NCI-H226 (cell line): Measurements from ENCODE around the gene USP25.

ENCODE experiments used
- DNase-seq: peaks from one replicate; pipeline ENCODE4 v3.0.0-alpha.2; 2015

Gene USP25, protein sequence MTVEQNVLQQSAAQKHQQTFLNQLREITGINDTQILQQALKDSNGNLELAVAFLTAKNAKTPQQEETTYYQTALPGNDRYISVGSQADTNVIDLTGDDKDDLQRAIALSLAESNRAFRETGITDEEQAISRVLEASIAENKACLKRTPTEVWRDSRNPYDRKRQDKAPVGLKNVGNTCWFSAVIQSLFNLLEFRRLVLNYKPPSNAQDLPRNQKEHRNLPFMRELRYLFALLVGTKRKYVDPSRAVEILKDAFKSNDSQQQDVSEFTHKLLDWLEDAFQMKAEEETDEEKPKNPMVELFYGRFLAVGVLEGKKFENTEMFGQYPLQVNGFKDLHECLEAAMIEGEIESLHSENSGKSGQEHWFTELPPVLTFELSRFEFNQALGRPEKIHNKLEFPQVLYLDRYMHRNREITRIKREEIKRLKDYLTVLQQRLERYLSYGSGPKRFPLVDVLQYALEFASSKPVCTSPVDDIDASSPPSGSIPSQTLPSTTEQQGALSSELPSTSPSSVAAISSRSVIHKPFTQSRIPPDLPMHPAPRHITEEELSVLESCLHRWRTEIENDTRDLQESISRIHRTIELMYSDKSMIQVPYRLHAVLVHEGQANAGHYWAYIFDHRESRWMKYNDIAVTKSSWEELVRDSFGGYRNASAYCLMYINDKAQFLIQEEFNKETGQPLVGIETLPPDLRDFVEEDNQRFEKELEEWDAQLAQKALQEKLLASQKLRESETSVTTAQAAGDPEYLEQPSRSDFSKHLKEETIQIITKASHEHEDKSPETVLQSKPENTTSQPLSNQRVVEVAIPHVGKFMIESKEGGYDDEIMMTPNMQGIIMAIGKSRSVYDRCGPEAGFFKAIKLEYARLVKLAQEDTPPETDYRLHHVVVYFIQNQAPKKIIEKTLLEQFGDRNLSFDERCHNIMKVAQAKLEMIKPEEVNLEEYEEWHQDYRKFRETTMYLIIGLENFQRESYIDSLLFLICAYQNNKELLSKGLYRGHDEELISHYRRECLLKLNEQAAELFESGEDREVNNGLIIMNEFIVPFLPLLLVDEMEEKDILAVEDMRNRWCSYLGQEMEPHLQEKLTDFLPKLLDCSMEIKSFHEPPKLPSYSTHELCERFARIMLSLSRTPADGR

DNA sequence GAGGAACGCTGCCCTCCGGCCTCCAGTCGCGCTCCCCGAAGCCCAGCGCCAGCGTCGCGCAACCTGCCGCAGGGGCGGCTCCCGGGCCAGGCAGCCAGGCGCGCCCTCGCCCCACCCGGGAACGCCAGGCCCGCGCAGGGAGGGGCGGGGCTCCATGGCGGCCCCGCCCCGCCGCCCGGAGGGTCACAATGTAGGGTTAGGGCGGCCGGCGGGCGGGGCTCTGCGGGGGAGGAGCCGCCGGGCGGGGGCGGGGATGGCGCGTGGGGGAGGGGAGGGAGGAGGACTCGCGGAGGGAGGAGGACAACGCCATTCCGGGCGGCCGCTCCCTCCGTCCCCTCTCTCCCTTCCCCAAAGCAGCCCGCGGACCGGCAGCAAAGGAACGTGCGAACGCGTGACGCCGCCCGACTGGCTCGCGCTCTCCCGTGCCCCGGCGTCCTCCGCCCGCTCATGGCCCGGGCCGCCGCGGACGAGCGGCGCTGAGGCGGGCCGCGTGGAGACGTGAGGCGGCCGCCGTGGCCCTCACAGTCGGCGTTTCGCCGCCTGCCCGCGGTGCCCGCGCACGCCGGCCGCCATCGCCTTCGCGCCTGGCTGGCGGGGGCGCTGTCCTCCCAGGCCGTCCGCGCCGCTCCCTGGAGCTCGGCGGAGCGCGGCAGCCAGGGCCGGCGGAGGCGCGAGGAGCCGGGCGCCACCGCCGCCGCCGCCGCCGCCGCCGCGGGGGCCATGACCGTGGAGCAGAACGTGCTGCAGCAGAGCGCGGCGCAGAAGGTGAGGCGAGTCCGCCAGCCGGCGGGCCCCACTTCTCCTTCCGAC, at the start of gene USP25:
TSS of gene USP25 (plus strand) at position 309 of the 810 bp plus-strand sequence. CDS start at position 721, 412 bp downstream.
- DNase-seq, result peak; percentile 72

DNA sequence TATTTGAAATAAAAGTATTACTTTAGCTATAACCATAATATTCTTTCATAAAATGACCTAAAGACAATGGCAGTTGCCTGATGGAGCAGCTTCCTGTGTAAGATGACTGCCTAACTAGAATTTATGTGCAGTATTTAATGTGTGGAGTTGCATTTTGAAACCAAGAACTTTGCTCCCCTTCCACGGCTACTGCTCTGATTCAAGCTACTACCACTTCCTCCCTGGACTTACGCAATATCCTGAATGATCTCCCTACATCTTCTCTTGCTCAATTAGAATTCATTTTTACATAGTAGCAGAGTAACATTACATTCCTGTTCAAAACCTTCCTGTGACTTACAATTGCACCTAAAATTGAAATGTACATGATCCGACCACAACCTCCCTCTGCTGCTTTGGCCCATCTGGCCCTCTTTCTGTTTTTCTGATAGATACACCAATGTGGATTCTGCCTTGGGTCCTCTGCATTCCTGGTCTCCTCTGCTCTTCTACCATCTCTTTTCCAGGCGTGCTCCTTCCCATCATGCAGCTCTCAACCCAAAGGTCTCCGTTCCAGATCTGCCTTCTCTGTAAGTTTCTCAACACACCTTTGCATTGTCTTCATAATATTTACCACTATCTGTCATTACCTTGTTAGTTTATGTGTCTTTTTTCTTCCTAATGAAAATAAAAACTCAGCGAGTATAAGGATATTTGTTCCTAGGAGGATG, 47.4 kb upstream of the USP25 start:
- peak; percentile 81 for DNase-seq

DNA sequence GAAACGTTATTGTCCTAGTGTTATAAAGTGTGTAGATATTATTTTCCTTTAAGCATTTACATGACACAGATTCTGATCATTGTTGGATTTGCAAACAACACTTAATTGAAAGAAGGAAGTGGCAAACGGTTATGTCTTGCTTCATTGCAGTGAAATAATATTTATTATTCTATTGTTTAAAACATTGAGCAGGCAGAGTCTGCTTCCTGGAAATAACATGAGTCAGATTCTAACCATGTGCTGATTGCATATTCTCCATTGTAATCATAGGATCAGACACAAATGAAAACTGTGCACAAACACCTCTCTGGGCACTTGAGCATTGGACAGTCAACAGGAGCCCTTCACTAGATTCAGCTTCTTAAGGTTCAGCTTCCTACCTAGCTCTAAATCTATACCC, 46.8 kb upstream of the USP25 start:
- peak; percentile 43 for DNase-seq

DNA sequence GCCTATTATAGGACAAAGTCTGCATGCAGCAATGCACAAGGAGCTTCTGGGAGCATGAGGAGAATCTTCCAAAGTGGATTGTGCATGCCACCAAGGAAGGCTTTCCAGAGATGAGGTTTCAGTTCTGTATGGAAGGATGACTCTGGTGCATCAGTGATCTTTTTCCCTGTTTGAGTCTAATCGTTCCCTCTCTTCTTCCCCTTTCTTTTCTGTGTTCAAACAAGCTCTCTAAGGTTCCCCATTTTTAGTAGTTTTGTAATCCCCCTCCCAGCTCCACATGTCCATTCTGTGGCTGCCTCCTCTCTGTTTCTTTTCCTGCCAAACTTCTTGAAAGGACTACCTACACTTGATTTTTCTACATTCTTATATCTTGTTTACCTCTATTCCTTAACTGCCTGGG, 43.3 kb upstream of the USP25 start:
- no peak for DNase-seq

DNA sequence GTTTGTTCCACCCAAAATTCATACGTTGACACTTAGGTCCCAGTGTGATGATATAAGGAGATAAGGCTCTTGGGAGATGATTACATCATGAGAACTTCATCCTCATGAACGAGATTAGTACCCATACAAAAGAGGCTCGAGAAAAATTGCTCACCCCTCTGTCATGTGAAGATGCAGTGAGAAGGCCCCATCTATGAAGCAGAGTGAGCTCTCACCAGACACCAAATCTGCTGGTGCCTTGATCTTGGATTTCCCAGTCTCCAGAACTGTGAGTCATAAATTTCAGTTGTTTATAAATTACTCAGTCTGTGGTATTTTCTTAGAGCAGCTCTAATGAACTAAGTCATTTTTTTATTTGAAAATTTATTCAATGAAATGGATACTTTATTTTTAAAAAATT, 42.6 kb upstream of the USP25 start:
- peak; percentile 9 for DNase-seq

DNA sequence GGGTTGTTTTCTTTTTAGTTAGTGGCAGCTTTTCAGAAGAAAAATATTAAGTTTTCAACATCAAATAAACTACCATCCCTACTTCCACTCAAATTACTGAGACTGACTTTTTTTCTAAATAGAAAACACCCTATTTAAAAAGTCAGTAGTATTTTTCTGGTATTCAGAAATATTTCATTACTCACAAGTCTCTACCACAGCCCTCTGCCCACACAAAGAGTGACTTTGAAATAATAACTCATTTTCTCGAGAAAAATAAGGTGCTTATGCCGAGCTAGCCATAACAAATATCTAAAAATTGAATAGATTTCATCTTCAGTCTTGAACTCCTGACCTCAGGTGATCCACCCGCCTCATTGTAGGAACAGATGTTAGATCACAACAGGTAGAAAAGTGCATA, 41.8 kb upstream of the USP25 start:
- DNase-seq, result no peak

DNA sequence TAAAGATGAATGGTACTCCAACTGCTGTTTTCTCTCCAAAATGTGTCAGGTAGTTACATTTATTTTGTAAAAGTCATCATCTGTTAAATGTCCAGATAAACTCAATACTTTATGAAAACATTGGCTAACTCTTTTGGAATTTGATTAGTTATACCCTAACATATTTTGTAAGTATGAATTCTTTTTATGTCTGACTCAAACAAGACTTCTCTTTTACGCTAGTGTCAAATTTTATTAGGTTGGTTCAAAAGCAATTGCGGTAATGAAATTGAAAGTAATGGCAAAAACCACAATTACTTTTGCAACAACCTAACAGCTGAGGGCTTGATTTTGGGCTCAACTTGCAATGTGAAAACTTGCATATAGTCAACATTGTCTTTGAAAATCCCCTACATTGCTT, 41.0 kb upstream of the USP25 start:
- DNase-seq, result peak; percentile 15

DNA sequence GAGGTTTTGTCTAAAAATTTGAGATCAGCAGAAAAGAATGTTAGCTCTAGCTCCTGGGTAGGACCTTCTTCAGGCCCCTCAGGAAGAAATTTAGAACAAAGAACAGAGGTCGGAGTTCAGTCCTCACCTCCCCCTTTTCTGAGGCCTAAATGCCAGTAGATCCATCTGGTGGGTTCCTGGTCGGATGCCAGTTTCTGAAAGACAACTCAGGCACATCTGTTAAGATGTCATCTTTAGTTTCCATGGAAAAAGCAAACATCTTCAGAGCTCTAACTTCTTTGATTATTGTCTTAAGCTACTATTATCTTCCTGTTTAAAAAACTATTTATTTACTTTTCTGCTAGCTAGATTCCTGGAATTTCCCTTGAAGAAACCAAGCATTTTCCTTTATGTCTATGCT, 37.1 kb upstream of the USP25 start:
- DNase-seq, result no peak

DNA sequence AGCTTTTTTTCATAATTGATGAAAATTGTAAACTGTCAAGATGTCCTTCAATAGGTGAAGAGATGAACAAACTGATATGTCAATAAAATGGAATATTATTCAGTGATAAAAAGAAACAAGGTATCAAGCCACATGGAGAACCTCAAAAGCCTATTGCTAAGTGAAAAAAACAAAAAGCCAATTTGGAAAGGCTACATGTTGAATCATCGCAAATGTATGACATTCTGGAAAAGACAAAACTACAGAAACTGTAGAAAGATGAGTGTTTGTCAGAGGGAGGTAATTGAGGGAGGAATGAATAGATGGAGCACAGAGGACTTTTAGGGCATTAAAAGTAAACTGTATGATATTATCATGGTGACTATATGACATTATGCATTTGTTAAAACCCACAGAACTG, 34.5 kb upstream of the USP25 start:
- DNase-seq, result no peak

DNA sequence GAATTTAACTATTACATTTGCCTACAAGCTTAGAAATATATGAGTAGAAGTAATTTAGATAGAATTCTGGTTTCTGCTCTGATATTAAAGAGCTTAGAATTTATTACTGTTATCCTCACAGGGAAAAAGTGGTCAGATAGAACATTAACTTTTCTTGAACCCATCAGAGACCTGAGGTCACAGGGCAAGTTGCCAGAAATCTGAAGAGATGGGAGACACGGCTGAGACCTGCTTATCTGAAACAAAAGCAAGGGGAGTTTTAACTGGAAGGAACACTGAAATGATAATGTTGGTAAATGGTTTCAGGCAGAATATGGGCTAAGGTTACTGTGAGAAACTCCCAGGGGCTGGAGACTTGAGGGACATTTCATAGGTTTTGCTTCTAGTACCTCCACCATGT, 28.0 kb upstream of the USP25 start:
- DNase-seq, result peak; percentile 30

DNA sequence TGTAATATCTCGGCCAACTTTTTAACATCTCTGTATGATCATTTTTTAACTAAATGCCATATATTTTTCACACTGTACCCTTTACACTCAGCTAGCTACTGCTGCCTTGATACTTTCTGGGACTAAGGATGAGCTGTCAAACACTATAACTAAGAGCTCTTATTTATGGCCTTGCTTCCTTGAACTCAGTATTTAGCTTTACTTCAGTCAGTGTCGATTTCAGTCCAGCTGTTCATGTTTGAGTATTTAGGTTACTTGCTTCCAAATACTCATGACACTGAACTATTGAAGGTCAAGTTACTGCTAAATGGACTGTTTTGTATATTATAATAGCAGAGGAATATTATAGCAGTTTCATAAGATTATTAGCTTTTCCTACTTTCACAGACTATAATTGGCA, 25.9 kb upstream of the USP25 start:
- no peak for DNase-seq

DNA sequence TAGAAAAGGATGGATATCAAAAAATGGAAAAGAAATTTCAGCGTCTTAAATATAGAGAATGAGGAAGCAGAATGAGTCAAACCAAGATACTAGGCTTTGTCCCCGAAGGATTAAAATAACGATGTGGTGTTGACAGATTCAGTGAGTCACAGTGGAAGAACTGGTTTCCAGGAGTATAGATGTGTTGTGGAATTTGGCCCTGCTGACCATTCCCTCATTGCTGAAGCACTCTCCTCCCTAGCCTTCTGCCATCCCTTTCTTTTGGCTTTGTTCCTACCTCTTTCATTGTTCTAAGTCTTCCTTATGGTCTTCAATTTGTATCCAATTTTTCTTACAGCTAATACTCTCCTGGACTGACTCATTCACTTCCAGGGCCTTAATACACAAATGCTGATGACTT, 23.1 kb upstream of the USP25 start:
- DNase-seq, result peak; percentile 98

DNA sequence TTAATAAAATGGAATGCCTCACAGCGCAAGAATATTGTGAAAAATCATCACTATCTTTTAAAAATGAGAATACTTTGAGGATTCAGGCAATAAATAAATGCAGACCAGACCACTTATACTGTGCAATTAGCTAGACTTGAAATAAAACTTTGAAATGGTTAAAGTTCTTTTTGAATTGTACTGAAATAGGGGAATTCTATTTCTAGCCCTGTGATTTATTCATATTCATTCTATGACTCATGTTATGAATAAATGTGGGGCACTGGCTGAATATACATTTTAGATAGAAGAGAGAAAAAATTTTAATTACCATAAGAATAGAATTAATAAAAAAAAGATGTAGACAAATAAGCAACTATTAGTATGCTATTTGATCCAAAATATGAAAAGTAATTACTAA, 16.4 kb upstream of the USP25 start:
- DNase-seq, result no peak

DNA sequence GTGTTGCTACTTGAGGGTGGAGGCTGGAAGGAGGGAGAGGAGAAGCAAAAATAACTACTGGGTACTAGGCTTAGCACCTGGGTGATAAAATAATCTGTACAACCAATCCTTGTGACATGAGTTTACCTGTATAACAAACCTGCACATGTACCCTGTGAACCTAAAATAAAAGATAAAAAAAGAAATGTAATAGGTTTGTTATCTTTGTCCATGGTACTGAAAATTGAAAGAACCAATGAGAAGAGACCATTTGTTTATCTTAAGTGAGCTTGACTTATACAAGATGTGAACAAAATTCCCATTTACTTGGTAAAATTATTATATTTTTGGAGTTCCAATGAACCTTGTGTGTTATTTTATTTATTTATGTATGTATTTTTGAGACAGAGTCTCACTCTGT, 11.1 kb upstream of the USP25 start:
- DNase-seq, result no peak

DNA sequence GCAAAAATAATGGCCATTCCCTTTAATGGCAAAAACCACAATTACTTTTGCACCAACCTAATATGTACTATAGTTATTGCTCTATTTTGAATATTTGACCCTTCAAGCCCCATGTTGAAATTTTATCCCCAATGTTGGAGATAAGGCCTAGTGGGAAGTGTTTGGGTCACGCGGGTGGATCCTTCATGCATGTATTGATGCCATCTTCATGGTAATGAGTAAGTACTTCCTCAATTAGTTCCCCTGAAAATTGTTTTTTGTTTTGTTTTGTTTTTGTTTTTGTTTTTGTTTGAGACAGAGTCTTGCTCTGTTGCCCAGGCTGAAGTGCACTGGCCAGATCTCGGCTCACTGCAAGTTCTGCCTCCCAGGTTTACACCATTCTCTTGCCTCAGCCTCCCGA, 9.8 kb upstream of the USP25 start:
- DNase-seq, result no peak

DNA sequence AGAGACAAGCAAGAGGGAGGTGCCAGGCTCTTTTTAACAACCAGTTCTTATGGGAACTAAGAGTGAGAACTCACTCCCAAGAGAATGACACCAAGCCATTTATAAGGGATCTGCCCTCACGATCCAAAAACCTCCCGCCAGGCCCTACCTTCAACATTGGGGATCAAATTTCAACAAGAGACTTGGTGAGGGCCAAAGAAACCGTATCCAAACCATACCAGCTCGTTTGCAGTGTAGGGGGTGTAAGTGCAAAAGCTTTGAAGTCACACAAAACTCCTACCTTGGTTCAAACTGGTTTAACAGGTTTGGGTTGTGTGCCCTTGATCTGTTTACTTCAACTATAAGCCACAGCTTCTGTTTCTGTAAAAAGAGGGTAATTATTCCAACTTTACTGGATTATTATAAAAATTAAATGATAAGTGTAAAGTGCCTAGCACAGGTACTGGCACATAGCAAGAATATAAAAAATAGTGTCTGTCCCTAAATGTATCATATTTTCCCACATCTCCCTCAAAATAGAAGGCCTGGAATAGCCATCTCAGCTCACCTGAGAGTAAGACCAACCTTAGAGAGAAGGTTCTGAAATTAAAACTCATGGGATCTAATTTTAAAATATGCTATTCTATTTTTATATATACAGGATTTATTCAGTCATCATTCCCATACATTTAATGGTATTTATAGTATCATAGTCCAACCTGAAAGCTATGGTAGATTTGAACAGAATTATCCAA, 7.0 kb upstream of the USP25 start:
- DNase-seq, result no peak

DNA sequence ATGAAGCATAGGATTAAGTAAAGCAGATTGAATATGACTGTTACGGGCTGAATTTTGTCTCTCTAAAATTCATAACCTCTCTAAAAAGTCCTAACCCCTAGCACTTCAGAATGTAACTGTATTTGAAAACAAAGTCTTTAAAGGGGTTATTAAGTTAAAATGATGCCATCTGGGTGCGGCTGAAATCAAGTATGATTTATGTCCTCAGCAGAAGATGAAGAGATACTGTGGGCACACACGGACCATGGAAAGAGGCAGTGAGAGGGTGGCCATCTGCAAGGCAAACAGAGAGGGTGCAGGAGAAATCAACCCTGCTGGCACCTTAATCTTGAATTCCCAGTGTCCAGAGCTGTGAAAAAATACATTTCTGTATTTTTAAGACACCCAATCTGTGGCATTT, 3.8 kb upstream of the USP25 start:
- no peak for DNase-seq

DNA sequence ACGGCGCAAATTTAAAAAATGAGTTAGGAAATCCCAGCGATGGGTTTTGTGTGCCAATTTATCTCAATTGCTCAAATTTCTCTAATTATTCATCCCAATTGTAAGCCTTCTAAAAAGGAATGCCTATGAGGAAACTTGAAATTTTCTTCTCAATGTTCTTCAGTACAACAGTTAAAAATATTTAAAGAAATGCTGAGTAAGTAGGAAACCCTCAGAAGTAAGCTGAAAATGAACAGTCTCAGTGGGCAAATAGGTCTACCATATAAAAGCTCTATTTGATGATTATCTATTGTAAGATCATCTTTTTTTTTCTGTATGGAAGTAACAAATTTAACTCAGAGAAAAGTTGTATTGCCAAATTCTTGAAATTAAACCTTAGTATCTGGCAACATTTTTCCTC, 1.7 kb upstream of the USP25 start:
- DNase-seq, result no peak

DNA sequence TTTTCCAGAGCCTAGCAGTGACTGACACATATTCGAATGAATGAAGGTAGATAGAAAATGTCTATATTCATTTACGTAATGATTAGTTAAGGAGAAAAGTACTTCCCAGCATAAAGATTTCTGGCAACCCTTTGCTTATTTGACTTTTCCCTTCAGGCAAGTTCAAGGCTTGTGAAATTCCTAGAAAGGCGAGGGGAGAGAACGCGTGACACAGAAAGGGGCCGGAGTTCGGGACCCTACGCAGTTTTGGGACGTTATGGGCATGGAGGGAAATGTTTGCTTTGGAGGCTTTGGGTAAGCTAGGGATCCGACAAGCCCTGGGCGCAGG, 472 bp upstream of the USP25 start:
- DNase-seq, result no peak

DNA sequence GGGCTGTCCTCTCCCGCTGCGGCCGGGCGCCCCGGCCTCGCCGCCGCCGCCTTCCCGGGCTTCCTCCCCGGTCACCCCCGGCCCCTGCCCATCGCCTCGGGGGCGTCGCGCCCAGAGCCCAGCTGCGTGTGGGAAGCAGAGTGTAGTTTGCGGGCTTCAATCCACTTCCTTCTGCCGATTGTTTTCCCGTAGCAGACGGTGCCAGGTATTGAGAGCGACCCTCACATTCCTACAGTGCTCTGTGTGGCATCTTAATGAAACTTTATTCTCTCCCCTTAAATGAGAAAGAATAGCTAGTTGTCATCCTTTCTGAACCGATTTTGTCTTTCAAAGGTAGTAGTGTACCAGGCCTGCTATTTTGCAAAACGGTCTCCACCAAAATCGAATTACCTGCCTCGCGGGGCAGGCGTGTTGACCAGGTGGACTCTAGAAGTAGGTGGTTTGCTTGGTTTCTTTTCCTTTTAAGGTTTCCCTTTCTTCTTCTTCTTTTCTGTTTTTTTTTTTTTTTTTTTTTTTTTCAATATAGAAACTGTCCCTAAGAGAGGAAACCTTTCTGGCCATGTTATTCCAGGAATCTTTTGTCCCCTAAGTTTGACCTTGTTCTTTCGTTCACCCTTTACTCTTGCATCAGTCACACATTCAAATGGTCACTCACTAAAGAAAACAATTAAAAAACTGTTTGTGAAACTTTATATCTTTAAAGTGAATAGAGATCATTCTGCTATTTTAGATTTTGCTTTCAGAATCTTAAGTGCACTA, 881 bp downstream of the USP25 start:
- DNase-seq, result no peak

DNA sequence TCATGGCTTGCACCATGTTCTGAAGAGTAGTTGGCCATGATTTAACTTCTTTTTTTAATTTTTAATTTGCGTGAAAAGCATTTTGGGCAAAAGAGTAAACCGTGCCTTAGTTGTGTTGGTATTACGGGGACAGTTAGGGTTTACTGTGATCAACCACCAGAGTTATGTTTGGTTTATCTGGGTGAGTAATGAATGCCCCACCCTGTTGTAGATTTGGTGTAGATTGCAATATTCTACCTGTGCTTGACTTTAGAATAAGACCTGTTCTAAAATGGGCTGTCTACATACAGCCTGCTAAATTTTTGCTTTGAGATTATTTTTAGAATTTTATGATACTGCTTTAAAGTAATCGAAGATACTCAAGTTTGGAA, 1.4 kb downstream of the USP25 start:
- DNase-seq, result no peak
